ENCODE results near the gene OBSCN.

GRCh38 chr1:228270032-228270431 lies 62.2 kb downstream of the OBSCN start:
- TF ChIP-seq, protein P1, sequence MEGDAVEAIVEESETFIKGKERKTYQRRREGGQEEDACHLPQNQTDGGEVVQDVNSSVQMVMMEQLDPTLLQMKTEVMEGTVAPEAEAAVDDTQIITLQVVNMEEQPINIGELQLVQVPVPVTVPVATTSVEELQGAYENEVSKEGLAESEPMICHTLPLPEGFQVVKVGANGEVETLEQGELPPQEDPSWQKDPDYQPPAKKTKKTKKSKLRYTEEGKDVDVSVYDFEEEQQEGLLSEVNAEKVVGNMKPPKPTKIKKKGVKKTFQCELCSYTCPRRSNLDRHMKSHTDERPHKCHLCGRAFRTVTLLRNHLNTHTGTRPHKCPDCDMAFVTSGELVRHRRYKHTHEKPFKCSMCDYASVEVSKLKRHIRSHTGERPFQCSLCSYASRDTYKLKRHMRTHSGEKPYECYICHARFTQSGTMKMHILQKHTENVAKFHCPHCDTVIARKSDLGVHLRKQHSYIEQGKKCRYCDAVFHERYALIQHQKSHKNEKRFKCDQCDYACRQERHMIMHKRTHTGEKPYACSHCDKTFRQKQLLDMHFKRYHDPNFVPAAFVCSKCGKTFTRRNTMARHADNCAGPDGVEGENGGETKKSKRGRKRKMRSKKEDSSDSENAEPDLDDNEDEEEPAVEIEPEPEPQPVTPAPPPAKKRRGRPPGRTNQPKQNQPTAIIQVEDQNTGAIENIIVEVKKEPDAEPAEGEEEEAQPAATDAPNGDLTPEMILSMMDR (IDR thresholded peaks at IDR 0.05): no peak
- no peak for TF ChIP-seq ZFX (IDR thresholded peaks at IDR 0.05; ENCODE audit: borderline replicate concordance)

All from 22Rv1 (cell line).